Measurements from ENCODE around the gene ZNF789. TPM values are rescaled to one million over a fixed set of nuclear protein-coding genes. Genes with fewer than 3 reads are reported as not detected.

The ZNF789 gene
- 6.1 to 9.6 TPM (median 7.3 TPM) in 5 replicates for total RNA-seq (2022; extraction: Qiagen RNA extraction)

DNA sequence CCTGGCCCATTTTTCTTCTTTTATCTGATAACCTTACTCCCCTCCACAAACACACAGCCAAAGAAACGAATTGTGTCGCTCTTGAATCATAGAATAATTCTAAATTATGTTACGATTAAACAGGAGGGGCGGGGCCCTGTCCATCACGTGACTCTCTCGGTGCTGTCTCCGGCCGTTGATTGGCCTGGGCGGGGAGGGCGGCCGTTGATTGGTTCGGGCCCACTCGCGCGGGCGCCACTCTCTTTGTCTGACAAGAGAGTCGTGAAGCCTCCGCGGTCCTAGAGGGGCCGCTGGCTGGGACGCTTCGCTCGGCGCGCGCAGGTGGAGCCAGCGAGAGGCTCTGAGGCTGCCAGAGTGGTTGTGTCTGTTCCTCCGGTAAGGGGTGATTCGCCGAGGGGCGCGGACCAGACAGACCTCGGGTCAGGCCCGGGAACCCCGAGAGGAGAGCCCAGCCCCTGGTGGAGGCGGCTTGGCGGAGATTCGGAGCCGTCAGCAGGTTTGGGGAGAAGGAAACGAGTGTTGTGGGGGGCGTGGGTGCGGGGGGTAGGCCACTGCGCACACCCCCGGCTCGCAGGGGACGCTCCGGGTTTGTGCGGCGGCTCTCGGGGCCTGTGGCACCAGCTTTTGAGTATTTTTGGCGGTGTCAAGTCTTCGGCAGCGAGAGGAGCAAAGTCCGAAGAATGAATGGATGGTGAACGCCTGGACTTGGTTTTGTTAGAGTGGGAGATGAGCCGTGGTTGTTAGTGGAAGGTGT, at the start of gene ZNF789:
Gene ZNF789, plus strand, starts transcription at position 330 of the 754 bp plus-strand sequence. CDS start 3,567 bp downstream, outside the sequence.

DNA sequence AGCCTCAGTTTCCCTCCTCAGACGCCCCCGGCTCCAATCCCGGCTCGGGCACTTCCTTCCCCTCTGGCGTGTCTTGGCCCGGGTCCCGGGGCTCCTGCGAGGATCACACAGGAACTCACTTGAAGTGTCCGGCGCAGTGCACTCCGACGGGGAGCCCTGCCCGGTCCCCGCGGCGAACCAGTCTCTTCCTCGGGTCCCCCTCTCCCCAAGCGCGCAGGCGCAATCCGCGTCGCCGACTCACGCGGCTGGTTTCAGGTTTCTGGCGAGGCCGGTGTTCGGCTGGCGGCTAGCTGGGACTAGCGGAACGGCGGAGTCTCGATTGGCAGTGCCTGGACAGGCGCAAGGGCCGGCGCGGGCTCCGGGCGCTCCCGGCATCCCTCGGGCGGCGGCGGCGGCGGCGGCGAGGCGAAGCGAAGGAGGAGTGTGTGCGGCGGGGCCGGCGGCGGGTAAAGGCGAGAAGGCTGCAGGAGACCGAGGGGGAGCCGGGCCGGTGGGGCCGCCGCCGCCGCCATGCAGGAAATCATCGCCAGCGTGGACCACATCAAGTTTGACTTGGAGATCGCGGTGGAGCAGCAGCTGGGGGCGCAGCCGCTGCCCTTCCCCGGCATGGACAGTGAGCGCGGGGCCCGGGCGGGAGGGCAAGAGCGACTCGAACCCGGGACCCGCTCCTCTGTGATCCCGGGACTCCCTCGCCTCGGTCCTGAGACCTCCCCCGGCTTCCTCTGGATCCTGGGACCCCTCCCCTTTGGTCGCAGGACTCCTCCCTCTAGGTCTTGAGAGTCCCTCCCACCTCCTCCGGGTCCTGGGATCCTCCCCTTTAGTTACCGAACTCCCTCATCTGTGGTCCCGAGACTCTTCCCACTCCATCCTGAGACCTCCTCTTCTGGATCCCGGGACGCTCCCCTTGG, 33.9 kb upstream of the ZNF789 start, which contains the start of the genes CPSF4 and PTCD1:
Gene CPSF4, plus strand, starts transcription at position 371 of the 908 bp plus-strand sequence. Its CDS starts 140 bp downstream, at position 511.
Gene PTCD1, minus strand, starts transcription at position 226 of the 908 bp plus-strand sequence. CDS start 3,556 bp downstream, outside the sequence.

DNA sequence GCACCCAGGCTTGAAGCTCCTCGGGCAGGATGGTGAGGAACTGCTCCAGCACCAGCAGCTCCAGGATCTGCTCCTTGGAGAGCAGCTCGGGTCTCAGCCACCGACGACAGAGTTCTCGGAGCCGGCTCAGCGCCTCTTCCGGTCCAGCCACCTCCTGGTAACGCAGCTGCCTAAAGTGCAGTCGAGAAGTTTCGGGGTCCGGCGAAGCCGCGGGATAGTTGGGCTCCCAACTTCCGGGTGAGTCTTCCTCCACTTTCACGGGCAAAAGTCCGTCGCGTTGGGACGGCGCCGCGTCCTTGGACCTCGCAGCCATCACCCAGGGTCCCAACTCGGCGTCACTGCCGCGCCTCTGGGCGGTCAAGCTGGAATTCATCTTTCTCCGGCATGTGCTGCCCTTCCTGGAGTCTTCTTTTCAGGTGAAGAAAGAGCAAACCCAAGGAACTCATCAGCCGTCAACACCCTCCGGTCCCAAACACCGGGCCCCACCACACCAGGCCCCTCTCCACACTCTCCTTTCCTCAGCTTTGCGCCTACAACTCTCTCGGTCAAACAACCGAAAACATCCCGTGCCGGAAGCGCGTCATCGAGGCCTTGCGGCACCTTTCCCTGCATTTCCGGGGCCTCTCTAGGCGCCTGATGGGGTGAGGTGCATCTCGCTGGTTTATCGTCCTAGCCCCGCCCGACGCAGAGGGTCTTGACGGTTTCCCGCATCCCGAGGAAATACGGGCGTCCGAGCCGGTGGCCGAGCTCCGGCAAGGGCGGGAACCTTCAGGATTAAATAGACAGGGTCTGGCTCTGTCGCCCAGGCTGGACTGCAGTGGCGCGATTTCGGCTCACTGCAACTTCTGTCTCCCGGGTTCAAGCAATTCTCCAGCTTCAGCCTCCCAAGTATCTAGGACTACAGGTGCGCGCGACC, 27.3 kb downstream of the ZNF789 start, which contains the start of gene ZNF394:
Gene ZNF394, minus strand, starts transcription at position 561 of the 916 bp plus-strand sequence. Its CDS starts 188 bp downstream, at position 373.

DNA sequence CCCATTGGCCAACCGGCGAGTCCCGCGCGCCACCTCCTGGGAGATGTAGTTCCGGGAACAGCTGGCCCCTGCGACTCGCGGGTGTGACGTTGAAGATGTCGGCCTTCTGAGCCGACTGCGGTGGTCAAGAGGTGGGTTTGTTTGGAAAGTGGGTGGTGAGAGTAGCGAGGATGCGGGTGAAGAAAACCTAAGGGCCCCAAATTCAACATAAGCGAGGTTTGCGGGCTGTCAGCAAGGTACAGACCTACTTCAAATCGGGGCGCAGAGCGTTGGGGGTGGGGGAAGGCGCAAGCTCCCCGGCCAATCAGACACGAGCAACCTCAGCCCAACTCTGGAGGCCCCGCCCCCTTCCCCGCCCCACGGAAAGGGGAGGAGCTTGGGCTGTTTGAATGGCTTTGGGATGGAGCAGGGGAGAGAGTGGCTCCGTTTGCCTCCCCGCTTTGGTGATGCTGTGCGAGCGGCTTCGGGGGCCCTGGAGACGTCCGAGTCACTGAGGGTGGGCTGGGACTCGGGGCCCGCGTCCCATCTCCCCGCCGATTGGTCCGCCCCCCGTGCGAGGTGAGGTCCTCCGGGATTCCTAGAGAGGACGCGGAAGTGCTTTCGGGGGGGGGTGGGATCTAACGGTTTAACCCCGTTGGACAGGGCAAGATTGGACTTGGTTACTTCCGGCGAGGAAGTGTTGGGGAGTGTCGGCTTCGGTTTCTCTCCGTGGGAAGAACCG, 32.1 kb downstream of the ZNF789 start, which contains the start of gene ZKSCAN5:
Gene ZKSCAN5, plus strand, starts transcription at position 60 of the 721 bp plus-strand sequence. CDS start 1,383 bp downstream, outside the sequence.

Other genes with a start within 250 kb of the ZNF789 start
- 0.24 to 0.41 TPM (median 0.35 TPM) in 5 replicates for gene MYH16, start 200.1 kb upstream of the ZNF789 start, total RNA-seq (2022; extraction: Qiagen RNA extraction)
- 117 to 137 TPM (median 126 TPM) in 5 replicates for gene ARPC1A, start 147.0 kb upstream of the ZNF789 start, total RNA-seq (2022; extraction: Qiagen RNA extraction)
- 263 to 311 TPM (median 280 TPM) in 5 replicates for gene ARPC1B, start 98.2 kb upstream of the ZNF789 start, total RNA-seq (2022; extraction: Qiagen RNA extraction)
- 171 to 212 TPM (median 180 TPM) in 5 replicates for gene PDAP1, start 64.3 kb upstream of the ZNF789 start, total RNA-seq (2022; extraction: Qiagen RNA extraction)
- 117 to 155 TPM (median 139 TPM) in 5 replicates for gene BUD31, start 63.9 kb upstream of the ZNF789 start, total RNA-seq (2022; extraction: Qiagen RNA extraction)
- gene PTCD1, start 34.1 kb upstream of the ZNF789 start, total RNA-seq (2022; extraction: Qiagen RNA extraction) = 5.8 to 9.9 TPM (median 6.9 TPM) in 5 replicates
- 36.8 to 42.9 TPM (median 39.4 TPM) in 5 replicates for gene CPSF4, start 33.9 kb upstream of the ZNF789 start, total RNA-seq (2022; extraction: Qiagen RNA extraction)
- 888 to 1,049 TPM (median 936 TPM) in 5 replicates for gene ATP5MF, start 6.7 kb upstream of the ZNF789 start, total RNA-seq (2022; extraction: Qiagen RNA extraction)
- gene ZNF394, start 27.4 kb downstream of the ZNF789 start, total RNA-seq (2022; extraction: Qiagen RNA extraction) = 15.7 to 18.2 TPM (median 17.3 TPM) in 5 replicates
- gene ZKSCAN5, start 31.8 kb downstream of the ZNF789 start, total RNA-seq (2022; extraction: Qiagen RNA extraction) = 8.7 to 11.6 TPM (median 9.7 TPM) in 5 replicates
- gene FAM200A, start 79.2 kb downstream of the ZNF789 start, total RNA-seq (2022; extraction: Qiagen RNA extraction) = 6.0 to 6.8 TPM (median 6.2 TPM) in 5 replicates
- gene ZNF655, start 85.8 kb downstream of the ZNF789 start, total RNA-seq (2022; extraction: Qiagen RNA extraction) = 53.6 to 57.4 TPM (median 54.1 TPM) in 5 replicates
- 0.89 to 1.3 TPM (median 1.1 TPM) in 5 replicates for gene TMEM225B, start 125.4 kb downstream of the ZNF789 start, total RNA-seq (2022; extraction: Qiagen RNA extraction)
- gene ZSCAN25, start 144.1 kb downstream of the ZNF789 start, total RNA-seq (2022; extraction: Qiagen RNA extraction) = 8.2 to 10.5 TPM (median 10.0 TPM) in 5 replicates
- 1.5 to 2.2 TPM (median 1.8 TPM) in 5 replicates for gene CYP3A5, start 207.1 kb downstream of the ZNF789 start, total RNA-seq (2022; extraction: Qiagen RNA extraction)

Measured in A549 treated with Hydrocortisone at 1 μM for 4 hours (cell line).